GM15510 (cell line): ENCODE results near the gene EIF1B.

ENCODE experiments used
- POLR2A ChIP-seq: IDR thresholded peaks from 3 replicates; pipeline ENCODE4 v1.6.1; 2011; ENCODE audit warnings: borderline replicate concordance; ENCODE audit not compliant: insufficient read length; ENCODE audit errors: extremely low read depth

EIF1B gene

GRCh38 chr3:40325465-40325864 is 16.0 kb downstream of the EIF1B start:
- no peak for TF ChIP-seq POLR2A

GRCh38 chr3:40328374-40328773 is 18.9 kb downstream of the EIF1B start:
- no peak for TF ChIP-seq POLR2A

- no peak for TF ChIP-seq POLR2A
These were observed 19.6 kb downstream of the EIF1B start for GRCh38 chr3:40329071-40329470.

DNA sequence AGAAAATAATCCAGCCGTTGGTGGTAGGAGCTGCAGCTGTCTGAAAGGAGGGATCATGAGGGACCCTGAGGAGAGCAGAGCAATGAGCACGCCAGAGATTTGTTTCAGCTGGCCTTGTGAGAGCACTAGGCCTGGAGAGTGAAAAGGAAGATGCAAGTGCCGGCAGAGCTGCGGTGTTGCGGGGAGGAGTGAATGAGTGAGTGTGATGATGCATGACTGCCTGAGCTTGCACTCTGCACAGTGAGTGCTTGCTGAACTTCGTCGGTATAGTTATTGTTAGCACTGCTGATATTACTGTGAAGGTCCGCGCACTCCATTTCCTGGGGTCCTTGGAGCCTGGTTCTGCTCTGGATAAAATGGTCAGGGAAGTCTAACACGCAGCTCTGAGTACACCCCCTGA is 23.2 kb downstream of the EIF1B start:
- no peak for TF ChIP-seq POLR2A

DNA sequence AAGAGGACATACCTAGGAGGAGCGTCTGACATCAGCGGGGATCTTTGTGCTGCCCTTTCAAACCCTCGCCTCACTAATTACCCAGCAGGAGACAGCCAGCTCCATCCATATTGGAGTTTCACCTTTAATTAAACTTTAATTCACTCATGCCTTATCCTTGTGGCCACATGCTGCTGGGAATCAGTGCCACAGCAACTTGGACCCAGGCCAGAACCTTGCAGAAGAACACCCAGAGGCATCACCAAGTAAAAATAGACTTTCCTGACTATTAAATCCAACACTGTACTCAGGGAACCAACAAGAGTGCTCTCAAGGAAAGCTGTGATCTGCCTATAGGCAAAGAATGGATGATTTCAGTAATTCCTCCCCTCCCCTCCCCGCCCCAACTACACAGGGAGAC is 23.9 kb downstream of the EIF1B start:
- TF ChIP-seq POLR2A, result no peak

DNA sequence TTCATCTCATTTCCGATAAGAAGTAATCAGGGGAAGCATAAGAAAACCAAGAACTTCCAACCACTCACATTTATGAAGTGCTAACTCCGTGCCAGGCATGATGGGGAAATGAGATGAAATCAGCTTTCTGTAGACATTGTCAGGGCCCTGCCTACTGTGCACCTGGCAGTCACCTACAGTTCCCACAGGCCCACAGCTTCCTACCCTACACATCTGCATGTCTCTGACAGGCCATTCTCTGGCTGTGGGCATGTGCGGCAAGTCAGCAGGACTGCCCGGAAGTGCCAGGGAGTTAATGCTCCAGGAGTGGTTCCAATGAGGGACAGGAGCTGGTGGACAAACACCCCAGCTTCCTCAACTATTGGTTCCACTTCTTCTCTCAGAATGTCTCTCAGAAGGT is 24.3 kb downstream of the EIF1B start:
- no peak for TF ChIP-seq POLR2A

- no peak for TF ChIP-seq POLR2A
These were observed 26.6 kb downstream of the EIF1B start for GRCh38 chr3:40336101-40336500.

DNA sequence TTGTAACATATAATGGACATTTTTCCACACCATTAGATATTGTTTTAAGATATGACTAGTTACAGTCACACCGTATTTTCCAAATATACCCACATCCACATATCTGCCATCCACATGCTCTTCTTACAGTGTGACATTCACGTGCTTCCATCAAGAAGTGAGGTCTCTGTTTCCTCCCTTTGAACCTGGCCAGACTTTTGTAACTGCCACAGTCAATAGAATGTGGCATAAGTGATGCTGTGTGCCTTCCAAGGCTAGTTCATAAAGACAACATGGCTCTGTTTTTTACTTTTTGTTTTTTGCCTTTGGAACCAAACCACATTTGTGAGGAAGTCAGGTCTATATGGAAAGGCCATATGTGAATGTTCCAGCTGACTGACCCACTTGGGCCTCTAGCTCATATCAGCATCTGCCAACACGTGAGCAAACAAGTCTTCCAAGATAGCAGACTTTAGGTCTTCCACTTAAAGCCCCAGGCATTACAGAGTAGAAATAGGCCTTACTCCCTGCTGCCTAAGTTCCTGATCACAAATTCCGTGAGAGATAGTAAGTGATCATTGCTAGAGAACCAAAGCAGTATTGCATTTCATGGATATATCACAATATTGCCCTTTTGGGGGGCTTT is 27.1 kb downstream of the EIF1B start:
- no peak for TF ChIP-seq POLR2A

- TF ChIP-seq POLR2A, result no peak
These were observed 27.9 kb downstream of the EIF1B start for GRCh38 chr3:40337136-40338108.

GRCh38 chr3:40339871-40340270 is 30.4 kb downstream of the EIF1B start:
- TF ChIP-seq POLR2A, result no peak

DNA sequence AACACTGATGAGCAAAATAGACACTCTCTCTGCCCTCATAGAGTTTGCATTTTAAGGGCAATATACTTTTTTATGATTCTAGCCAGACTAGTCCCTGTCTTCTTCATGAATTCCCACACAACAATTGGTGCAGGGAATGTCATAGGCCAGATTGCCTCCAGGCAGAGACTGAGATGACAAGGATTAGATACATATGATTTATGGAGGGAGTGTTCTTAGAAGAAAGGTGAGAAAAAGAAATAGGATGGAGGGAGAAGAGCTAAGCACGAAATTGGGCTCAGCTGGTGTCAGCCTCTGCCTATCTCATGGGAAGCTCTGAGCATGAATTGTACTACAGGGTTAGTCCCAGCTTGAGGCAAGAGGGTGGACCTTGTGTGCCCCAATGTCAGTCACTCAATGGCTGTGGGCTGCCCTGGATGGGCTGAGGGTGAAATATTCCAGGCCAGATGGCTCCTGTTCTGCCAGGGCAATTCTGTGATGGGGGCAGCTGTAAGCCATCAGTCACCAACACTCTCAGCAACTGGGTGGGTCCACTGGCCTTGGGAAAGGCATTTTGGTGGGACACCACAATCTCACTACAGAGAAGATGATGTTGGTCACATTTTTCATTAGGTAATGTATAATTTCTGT is 31.1 kb downstream of the EIF1B start:
- no peak for TF ChIP-seq POLR2A

DNA sequence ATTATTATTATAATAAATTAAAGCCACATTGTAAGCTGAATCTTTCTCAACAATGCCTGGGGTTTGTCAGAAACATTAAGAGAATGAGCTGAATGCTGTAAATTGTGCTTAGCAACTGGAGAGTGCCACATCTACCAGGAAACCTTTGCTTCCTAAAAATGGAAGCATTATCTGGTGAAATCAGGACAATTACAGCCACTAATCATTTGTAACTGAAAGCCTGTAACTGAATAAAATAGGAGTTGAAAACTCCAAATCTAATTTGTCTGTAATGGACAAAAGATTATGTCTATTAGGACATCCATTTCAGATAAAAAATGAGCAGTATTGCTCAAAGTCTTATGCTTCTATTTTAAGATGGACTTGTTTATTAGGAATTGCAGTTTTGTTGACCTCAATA is 32.2 kb downstream of the EIF1B start:
- TF ChIP-seq POLR2A, result no peak

DNA sequence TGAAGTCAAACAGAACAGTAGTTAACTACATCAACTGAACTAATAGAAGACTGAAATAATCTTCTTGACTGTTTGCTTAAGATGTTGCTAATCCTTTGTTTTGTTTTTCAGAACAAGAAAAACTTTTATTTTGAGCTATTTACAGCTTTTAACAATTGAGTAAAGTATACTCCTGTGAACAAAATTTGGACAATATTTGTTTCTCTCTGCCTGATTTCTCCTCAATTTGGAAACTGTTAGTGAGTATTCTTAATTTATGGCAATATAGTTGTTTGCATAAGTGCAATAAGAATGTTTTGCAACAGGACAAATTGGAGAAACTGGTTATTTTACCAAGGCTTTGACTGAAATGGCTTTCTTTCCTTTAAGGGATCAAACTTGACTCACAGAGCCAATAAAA is 41.0 kb downstream of the EIF1B start:
- TF ChIP-seq POLR2A, result no peak

- TF ChIP-seq POLR2A, result no peak
These were observed 45.9 kb downstream of the EIF1B start for GRCh38 chr3:40355410-40355809.

- no peak for TF ChIP-seq POLR2A
These were observed 48.9 kb downstream of the EIF1B start for GRCh38 chr3:40358454-40358853.
